Umbilical cord (tissue), 2 donors: ENCODE results near the gene CYLC1. TPM values are rescaled to one million over a fixed set of nuclear protein-coding genes. Genes with fewer than 3 reads are reported as not detected.
A peak's percentile ranks its signal among the peaks of the same experiment; 100 is the strongest.

Experiments used
- DNase-seq: peaks from one replicate; pipeline ENCODE4 v3.0.0-alpha.2; 2015; ENCODE audit warnings: low spot score
- total RNA-seq: library from RNA; depleted of rRNA; stranded (reverse); fragments of >200 nt; gene quantifications from one replicate; pipeline ENCODE4 v1.2.3, GENCODE V29; 2014; ENCODE audit warnings: low replicate concordance; ENCODE audit not compliant: insufficient read depth

CYLC1 gene, protein sequence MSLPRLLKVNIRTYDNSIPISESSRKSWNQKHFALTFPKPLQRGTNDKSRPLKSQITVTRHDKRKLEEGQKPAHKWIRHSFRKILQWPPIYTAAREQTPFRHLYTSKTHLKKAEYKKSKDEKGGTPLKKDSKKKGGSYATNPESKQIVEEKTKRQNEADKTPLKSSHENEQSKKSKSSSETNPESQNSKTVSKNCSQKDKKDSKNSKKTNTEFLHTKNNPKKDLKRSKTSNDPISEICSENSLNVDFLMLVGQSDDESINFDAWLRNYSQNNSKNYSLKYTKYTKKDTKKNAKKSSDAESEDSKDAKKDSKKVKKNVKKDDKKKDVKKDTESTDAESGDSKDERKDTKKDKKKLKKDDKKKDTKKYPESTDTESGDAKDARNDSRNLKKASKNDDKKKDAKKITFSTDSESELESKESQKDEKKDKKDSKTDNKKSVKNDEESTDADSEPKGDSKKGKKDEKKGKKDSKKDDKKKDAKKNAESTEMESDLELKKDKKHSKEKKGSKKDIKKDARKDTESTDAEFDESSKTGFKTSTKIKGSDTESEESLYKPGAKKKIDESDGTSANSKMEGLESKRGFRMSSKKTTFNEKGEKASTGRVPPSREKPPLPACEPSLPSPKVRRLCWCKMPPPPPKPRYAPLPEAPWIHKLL
- 8.9 TPM for total RNA-seq

DNA sequence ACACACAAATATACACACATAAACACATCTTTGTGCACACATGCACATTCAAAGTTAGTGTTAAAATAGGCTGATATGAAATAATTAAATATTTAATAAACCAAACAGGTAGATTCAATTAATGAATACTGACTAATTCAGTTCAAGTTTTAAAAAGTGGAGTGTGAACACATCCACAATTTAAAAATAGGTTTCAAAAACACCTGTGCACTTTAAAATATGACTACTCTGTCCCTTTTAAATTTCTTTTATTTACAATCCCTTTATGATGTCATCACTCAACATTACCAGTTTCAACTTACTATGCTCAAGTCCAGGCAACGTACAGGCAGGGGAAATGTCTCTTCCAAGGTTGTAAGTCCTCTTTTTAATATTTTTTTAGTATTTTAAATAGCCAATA lies at the start of gene CYLC1:
CYLC1 (plus strand) TSS at position 301 of the 400 bp plus-strand sequence; CDS start at position 338, 37 bp downstream.
- no peak for DNase-seq

DNA sequence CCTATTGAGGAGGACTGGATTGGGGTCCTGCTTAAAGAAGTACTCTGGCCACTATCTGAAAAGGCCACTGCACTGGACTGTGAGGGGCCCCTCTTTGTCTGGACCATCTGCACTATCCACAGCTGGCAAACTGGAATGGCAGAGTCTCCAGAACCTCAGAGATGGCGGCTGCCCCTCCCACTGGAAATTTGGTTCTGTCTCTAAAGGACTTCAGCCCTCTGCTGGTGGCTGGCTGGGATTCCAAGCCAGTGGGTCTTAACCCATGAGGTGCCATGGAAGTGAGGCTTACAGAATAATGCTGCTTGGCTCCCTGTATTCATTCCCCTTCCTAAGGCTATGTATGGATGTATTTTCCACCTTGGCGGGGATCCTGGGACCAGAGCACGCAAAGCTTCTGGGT lies 41.6 kb upstream of the CYLC1 start:
- DNase-seq, result no peak

DNA sequence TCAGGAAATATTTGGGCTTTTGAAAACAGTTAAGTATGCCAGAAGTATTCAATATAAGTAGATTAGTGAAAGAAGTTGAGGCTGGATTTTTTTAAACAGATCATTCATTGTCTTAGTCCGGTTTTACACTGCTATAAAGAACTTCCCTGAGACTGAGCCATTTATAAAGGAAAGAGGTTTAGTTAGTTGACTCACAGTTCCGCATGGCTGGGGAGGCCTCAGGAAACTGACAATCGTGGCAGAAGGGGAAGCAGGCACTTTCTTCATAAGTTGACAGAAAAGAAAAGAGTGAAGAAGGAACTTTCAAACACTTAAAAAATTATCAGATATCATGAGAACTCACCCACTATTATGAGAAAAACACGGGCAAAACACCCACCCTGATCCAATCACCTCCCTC lies 31.1 kb upstream of the CYLC1 start:
- DNase-seq, result no peak

DNA sequence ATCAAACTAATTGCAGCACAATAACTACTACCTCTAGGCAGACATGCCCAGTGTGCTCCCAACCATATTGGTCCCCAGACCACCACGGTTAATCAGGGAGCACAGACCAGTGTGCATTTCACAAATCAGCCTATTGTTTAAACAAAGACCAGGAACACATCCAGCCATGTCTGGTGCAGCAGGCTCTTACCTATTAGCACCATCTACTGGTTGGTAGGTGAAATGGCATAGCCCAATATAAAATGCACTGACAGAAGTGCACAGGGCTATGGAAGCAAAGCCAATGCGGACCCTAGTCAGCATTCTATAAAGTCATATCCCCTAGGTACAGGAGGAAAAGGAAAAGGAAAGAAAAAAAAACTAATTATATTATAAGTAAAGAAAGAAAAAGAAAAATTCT lies 15.5 kb upstream of the CYLC1 start:
- DNase-seq, result peak; percentile 0

DNA sequence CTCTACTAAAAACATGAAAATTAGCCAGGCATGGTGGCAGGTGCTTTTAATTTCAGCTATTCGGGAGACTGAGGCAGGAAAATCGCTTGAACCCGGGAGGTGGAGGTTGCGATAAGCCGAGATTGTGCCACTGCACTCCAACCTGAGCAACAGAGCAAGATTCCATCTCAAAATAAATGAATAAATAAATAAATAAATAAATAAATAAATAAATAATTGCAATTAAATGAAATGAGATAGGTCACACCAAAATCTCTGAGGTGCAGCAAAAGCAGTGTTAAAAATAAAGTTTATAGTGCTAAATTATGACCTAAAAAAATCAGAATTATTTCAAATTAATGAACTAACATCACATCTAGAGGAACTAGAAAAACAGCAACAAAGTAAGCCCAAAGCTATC lies 13.6 kb upstream of the CYLC1 start:
- no peak for DNase-seq

DNA sequence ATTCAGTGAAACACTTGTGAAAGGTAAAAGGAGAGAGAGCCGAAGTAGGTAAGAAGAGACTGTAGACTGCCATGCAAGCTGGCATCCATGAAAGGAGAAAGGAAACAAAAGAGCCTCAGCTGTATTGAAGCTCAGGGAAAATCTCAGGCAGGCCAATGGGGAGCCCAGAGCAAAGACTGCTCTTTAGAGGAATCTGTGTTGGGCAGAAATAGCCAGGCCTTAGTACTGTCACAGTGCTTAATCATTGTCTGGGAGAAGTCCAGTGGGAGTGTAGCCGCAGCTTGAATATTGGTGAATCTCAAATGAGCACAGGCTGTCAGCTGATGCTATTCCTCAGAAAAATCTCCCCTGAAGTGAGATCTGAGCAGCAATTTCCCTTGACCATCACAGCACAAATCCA lies 27.6 kb downstream of the CYLC1 start:
- DNase-seq, result no peak

DNA sequence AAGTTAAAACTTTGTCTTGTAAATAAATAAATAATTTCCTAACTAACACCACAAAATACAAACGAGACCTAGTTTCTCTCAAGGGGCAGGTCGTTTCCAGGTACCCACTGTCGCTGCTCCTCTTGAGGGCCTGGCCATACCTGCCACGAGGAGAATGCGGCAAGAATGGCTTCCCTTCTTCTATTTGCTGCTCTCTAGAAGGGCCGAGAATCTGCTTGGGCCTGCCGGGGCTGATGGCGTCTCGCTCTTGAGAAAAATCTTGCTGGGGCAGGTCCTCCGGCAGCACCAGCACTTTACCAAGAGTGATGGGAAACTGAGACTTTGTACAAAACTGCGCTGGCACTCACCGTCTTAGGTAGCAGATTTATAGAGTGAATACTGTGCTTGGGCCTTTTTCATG lies 31.5 kb downstream of the CYLC1 start:
- DNase-seq, result no peak

DNA sequence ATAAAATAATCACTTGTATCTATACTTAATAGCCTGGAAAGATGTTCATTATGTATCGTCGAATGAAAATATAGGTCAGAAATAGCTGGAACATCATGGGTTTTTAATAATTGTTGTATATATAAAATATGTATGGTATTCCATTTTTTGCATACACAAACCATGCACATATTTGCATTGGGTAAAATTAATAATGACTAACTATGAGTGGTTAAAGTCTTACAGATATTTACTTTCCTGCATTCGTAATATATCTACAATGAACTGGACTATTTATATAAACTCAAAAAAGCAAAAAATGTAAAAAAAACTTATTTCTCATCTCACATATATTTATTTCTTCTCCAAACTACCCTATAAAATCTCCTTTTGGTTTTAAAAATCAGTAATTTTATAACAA lies 46.0 kb downstream of the CYLC1 start:
- no peak for DNase-seq

DNA sequence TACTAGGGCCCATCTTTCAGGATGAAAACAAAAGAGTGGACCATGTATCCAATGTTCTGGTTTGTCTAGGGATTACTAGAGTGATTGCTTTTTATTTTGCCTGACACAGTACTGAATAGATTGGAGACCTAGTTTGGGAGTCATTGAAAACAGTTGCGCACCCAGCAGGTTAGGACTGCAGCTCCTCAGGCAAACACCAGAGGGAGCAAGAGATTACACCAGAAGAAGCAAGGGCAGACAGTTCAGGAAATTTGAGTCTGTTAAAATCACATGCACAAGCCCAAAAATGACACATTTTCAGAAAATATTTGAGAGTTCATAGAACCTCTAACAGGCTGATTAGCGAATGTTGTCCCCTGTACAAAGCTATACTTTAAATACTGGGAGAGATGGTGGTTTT lies 55.6 kb downstream of the CYLC1 start:
- DNase-seq, result no peak

DNA sequence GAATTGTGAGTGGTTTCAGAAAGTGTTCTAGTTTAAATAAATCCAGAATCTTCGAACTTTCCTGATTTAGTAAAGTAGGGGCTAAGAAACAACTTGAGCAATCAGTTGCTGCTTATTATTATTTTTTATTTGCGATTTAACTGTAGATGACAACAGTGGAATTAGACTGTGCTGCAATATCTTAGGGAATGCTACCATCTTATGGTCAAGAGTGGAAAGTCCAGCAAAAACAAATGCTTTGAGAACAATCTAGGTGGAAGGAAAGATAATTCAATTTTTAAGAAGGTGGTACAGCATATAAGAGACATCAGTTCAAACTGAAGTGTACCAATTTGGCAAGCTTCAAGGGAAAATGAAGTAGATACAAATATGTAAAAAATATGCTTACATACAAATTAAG lies 73.3 kb downstream of the CYLC1 start:
- DNase-seq, result no peak
